ENCODE data around the gene MAP6. TPM values are rescaled to one million over a fixed set of nuclear protein-coding genes. Genes with fewer than 3 reads are reported as not detected.
A peak's percentile ranks its signal among the peaks of the same experiment; 100 is the strongest.

The MAP6 gene
- total RNA-seq, 1 experiment from 2014 or later = 22.8 TPM

DNA sequence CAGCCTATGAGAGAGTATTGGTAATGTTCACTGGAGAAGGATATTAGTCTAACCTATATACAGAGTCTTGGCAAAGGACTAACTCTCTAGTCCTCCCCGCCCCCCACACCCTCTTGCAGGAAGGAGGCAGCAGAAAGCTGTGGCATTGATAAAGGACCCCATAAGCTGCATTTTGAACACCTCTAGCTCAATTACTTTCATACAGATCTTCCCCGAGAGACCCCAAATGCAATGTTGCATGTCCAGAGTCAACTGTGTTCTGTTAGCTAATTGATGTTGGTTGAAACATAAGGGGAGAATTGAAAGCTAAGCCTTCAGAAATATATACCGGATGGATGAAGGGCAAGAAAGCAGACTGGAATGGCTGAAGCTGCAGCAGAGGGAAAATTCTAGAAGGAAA is 2.8 kb downstream of the MAP6 start:
- no peak for TF ChIP-seq CTCF (IDR thresholded peaks at IDR 0.05; ENCODE audit: insufficient read depth in 1 of 2, low read depth in 1 of 2, low read length in 1 of 2, severe bottlenecking in 1 of 2, unreplicated experiment in 1 of 2)
- Histone ChIP-seq H3K27me3 (replicated peaks; ENCODE audit: control insufficient read depth, insufficient read depth, low read length) (no peaks in the 10 kb centered on the region), H3K4me3 (ENCODE audit: low read depth, low read length) (no peak overlapping the region), H3K4me1 (peaks cover 57% of the 10 kb centered on the region), H3K36me3 (ENCODE audit: control insufficient read depth, insufficient read depth, low read length) (no peaks in the 10 kb centered on the region), H3K9me3 (0 out of 2 replicates have a peak, but pooled peaks cover 5% of the 10 kb centered on the region)
- BruUV-seq (replicated peaks) = no TSS peak
- ChIA-PET POLR2A (interaction anchor here (1.3 kb wide), 1 partner anchor 10 kb away, joined by 9 read pairs; no protein-coding TSS in a partner anchor), CTCF (interaction anchor here (0.6 to 4.2 kb wide), 3 partner anchors 67 to 229 kb away, joined by 3 to 27 read pairs (median 4); no protein-coding TSS in a partner anchor)
- Mint-ChIP-seq H3K36me3 (ENCODE audit: insufficient read depth, unreplicated experiment) (peaks cover 16% of the 10 kb centered on the region), H3K9me3 (ENCODE audit: unreplicated experiment) (no peaks in the 10 kb centered on the region), H3K27me3 (ENCODE audit: insufficient read depth, unreplicated experiment) (no peaks in the 10 kb centered on the region), H3K27ac (ENCODE audit: unreplicated experiment) (peak overlapping the region; percentile 36), H3K4me1 (ENCODE audit: low read depth, unreplicated experiment) (peaks cover 33% of the 10 kb centered on the region), H3K4me3 (ENCODE audit: unreplicated experiment) (peak overlapping the region; percentile 82)
- DNase-seq = no peak
- intact Hi-C loops (cut with micrococcal nuclease; ENCODE audit: unreplicated experiment) = no loop called here

DNA sequence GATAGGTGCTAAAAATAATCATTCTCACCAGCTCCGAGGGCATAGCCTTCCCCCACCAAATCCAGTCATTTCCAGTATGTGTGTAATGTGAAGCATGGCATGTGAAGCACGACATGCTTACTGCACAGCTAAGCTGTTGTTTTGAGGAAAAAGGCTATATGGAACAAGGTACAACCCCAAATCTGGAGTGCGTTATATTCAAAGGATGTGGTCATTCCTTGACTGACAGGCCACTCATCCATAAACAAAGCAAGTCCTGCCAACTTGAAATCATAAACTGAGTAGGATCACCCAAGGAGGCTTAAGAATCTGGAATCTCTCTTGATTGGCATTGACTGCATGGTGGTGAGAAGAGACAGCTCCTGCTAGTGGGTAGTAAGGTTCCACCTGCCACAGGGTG is 3.7 kb downstream of the MAP6 start:
- Mint-ChIP-seq H3K27me3 (ENCODE audit: insufficient read depth, unreplicated experiment) (no peaks in the 10 kb centered on the region), H3K4me3 (ENCODE audit: unreplicated experiment) (peak overlapping the region; percentile 82), H3K9me3 (ENCODE audit: unreplicated experiment) (no peaks in the 10 kb centered on the region), H3K36me3 (ENCODE audit: insufficient read depth, unreplicated experiment) (peaks cover 10% of the 10 kb centered on the region), H3K4me1 (ENCODE audit: low read depth, unreplicated experiment) (peaks cover 39% of the 10 kb centered on the region), H3K27ac (ENCODE audit: unreplicated experiment) (no peak overlapping the region)
- ChIA-PET CTCF (interaction anchor here (0.8 kb wide), 1 partner anchor 67 kb away, joined by 3 read pairs; no protein-coding TSS in a partner anchor), POLR2A (interaction anchor here (1.3 kb wide), 1 partner anchor 9 kb away, joined by 9 read pairs; no protein-coding TSS in a partner anchor)
- Histone ChIP-seq H3K4me3 (ENCODE audit: low read depth, low read length) (no peak overlapping the region), H3K36me3 (ENCODE audit: control insufficient read depth, insufficient read depth, low read length) (no peaks in the 10 kb centered on the region), H3K9me3 (0 out of 2 replicates have a peak, but pooled peaks cover 5% of the 10 kb centered on the region), H3K27me3 (replicated peaks; ENCODE audit: control insufficient read depth, insufficient read depth, low read length) (no peaks in the 10 kb centered on the region), H3K4me1 (peaks cover 62% of the 10 kb centered on the region)
- no peak for TF ChIP-seq CTCF (IDR thresholded peaks at IDR 0.05; ENCODE audit: insufficient read depth in 1 of 2, low read depth in 1 of 2, low read length in 1 of 2, severe bottlenecking in 1 of 2, unreplicated experiment in 1 of 2)
- no TSS peak for BruUV-seq (replicated peaks)
- intact Hi-C loops (cut with micrococcal nuclease; ENCODE audit: unreplicated experiment) = no loop called here
- DNase-seq = no peak

- peaks cover 10% of the 10 kb centered on the region for H3K36me3 Mint-ChIP-seq (ENCODE audit: insufficient read depth, unreplicated experiment)
- peaks cover 44% of the 10 kb centered on the region for H3K4me1 Mint-ChIP-seq (ENCODE audit: low read depth, unreplicated experiment)
- H3K4me1 ChIP-seq = peaks cover 69% of the 10 kb centered on the region
- H3K27ac Mint-ChIP-seq (ENCODE audit: unreplicated experiment) = no peak overlapping the region
- intact Hi-C loops (cut with micrococcal nuclease; ENCODE audit: unreplicated experiment) = no loop called here
- 0 out of 2 replicates have a peak, but pooled peaks cover 5% of the 10 kb centered on the region for H3K9me3 ChIP-seq
- no peak for TF ChIP-seq CTCF (IDR thresholded peaks at IDR 0.05; ENCODE audit: insufficient read depth in 1 of 2, low read depth in 1 of 2, low read length in 1 of 2, severe bottlenecking in 1 of 2, unreplicated experiment in 1 of 2)
- BruUV-seq (replicated peaks) = no TSS peak
- ChIA-PET CTCF (interaction anchor here (0.8 kb wide), 1 partner anchor 67 kb away, joined by 3 read pairs; no protein-coding TSS in a partner anchor), POLR2A (no interaction called here)
- no peaks in the 10 kb centered on the region for H3K9me3 Mint-ChIP-seq (ENCODE audit: unreplicated experiment)
- DNase-seq = no peak
- no peaks in the 10 kb centered on the region for H3K36me3 ChIP-seq (ENCODE audit: control insufficient read depth, insufficient read depth, low read length)
- no peak overlapping the region for H3K4me3 Mint-ChIP-seq (ENCODE audit: unreplicated experiment)
- H3K4me3 ChIP-seq (ENCODE audit: low read depth, low read length) = no peak overlapping the region
- no peaks in the 10 kb centered on the region for H3K27me3 ChIP-seq (replicated peaks; ENCODE audit: control insufficient read depth, insufficient read depth, low read length)
- H3K27me3 Mint-ChIP-seq (ENCODE audit: insufficient read depth, unreplicated experiment) = no peaks in the 10 kb centered on the region
Measured at GRCh38 chr11:75664389-75664788, 4.4 kb downstream of the MAP6 start.

All from Caco-2 (cell line).